H9 (cell line): ENCODE results near the gene RASGRF1. TPM values are rescaled to one million over a fixed set of nuclear protein-coding genes. Genes with fewer than 3 reads are reported as not detected.

Source experiments
- DNase-seq: peaks from one replicate; pipeline ENCODE4 v3.0.0-alpha.2; 2017
- H2AFZ ChIP-seq: one replicate; pipeline ENCODE4 v1.6.1; 2013; ENCODE audit warnings: mild to moderate bottlenecking, low read length, control low read depth, moderate library complexity
- H2AK5ac ChIP-seq: 2 replicates; pipeline ENCODE4 v1.6.1; 2013; ENCODE audit warnings: low read length, control low read depth, mixed read lengths; ENCODE audit not compliant: insufficient read length
- H2BK120ac ChIP-seq: one replicate; pipeline ENCODE4 v1.6.1; 2013; ENCODE audit warnings: low read depth, mild to moderate bottlenecking, low read length, control low read depth, inconsistent platforms; ENCODE audit not compliant: poor library complexity, severe bottlenecking
- H2BK12ac ChIP-seq: 2 replicates; pipeline ENCODE4 v1.6.1; 2013; ENCODE audit warnings: low read length, control low read depth, mixed read lengths, low read depth; ENCODE audit not compliant: insufficient read length
- H2BK15ac ChIP-seq: 2 replicates; pipeline ENCODE4 v1.6.1; 2013; ENCODE audit warnings: low read depth, low read length, control low read depth
- H2BK20ac ChIP-seq: one replicate; pipeline ENCODE4 v1.6.1; 2013; ENCODE audit warnings: low read depth, mild to moderate bottlenecking, low read length, control low read depth, inconsistent platforms; ENCODE audit not compliant: poor library complexity, severe bottlenecking
- H2BK5ac ChIP-seq: 2 replicates; pipeline ENCODE4 v1.6.1; 2013; ENCODE audit warnings: low read length, control low read depth, mixed read lengths; ENCODE audit not compliant: insufficient read length
- H3K14ac ChIP-seq: 2 replicates; pipeline ENCODE4 v1.6.1; 2013; ENCODE audit warnings: low read length, control low read depth; ENCODE audit not compliant: insufficient read depth
- H3K18ac ChIP-seq: 2 replicates; pipeline ENCODE4 v1.6.1; 2013; ENCODE audit warnings: low read depth, mild to moderate bottlenecking, mixed read lengths, low read length, control low read depth; ENCODE audit not compliant: insufficient read length
- H3K23ac ChIP-seq: 2 replicates; pipeline ENCODE4 v1.6.1; 2013; ENCODE audit warnings: low read length, control low read depth, mixed read lengths, low read depth; ENCODE audit not compliant: insufficient read length
- H3K23me2 ChIP-seq: 2 replicates; pipeline ENCODE4 v1.6.1; 2013; ENCODE audit warnings: low read depth, mild to moderate bottlenecking, mixed read lengths, low read length, control low read depth; ENCODE audit not compliant: insufficient read length, poor library complexity, severe bottlenecking
- H3K27ac ChIP-seq: 2 replicates; pipeline ENCODE4 v1.5.1; 2013; ENCODE audit warnings: low read length, control low read depth, mixed read lengths, low read depth; ENCODE audit not compliant: insufficient read length
- H3K27me3 ChIP-seq: 2 replicates; pipeline ENCODE4 v1.6.1; 2013; ENCODE audit warnings: low read length, control low read depth, inconsistent platforms; ENCODE audit not compliant: insufficient read depth
- H3K4ac ChIP-seq: 2 replicates; pipeline ENCODE4 v1.6.1; 2013; ENCODE audit warnings: low read depth, mild to moderate bottlenecking, control low read depth, inconsistent platforms, low read length, moderate library complexity
- H3K4me1 ChIP-seq: 2 replicates; pipeline ENCODE4 v1.6.1; 2013; ENCODE audit warnings: low read length, control low read depth, inconsistent platforms; ENCODE audit not compliant: insufficient read depth
- H3K4me2 ChIP-seq: 2 replicates; pipeline ENCODE4 v1.6.1; 2013; ENCODE audit warnings: low read length, control low read depth, mixed read lengths; ENCODE audit not compliant: insufficient read length, insufficient read depth
- H3K56ac ChIP-seq: 2 replicates; pipeline ENCODE4 v1.6.1; 2013; ENCODE audit warnings: low read depth, mild to moderate bottlenecking, mixed read lengths, low read length, control low read depth; ENCODE audit not compliant: insufficient read length
- H3K79me1 ChIP-seq: 2 replicates; pipeline ENCODE4 v1.6.1; 2013; ENCODE audit warnings: low read depth, mild to moderate bottlenecking, moderate library complexity, low read length, control low read depth, inconsistent platforms; ENCODE audit not compliant: insufficient read depth, poor library complexity, severe bottlenecking
- H3K79me2 ChIP-seq: 2 replicates; pipeline ENCODE4 v1.6.1; 2013; ENCODE audit warnings: low read length, control low read depth, inconsistent platforms; ENCODE audit not compliant: insufficient read depth
- H3K9ac ChIP-seq: 2 replicates; pipeline ENCODE4 v1.6.1; 2013; ENCODE audit warnings: low read length, control low read depth, mixed read lengths; ENCODE audit not compliant: insufficient read length; ENCODE audit errors: extremely low read depth
- H3K9me3 ChIP-seq: one replicate; pipeline ENCODE4 v1.6.1; 2013; ENCODE audit warnings: low read depth, low read length, inconsistent platforms; ENCODE audit not compliant: control insufficient read depth
- H3T11ph ChIP-seq: one replicate; pipeline ENCODE4 v1.6.1; 2013; ENCODE audit warnings: mild to moderate bottlenecking, low read length, control low read depth, inconsistent platforms
- H4K20me1 ChIP-seq: one replicate; pipeline ENCODE4 v1.6.1; 2013; ENCODE audit not compliant: control insufficient read depth, insufficient read length, insufficient read depth
- H4K5ac ChIP-seq: 2 replicates; pipeline ENCODE4 v1.6.1; 2013; ENCODE audit warnings: low read depth, mild to moderate bottlenecking, mixed read lengths, low read length, control low read depth; ENCODE audit not compliant: insufficient read length
- H4K8ac ChIP-seq: replicated peaks from 2 replicates; pipeline ENCODE4 v1.6.1; 2013; ENCODE audit warnings: low read length, control low read depth, mixed read lengths, low read depth; ENCODE audit not compliant: insufficient read length
- H4K91ac ChIP-seq: 2 replicates; pipeline ENCODE4 v1.6.1; 2013; ENCODE audit warnings: low read depth, mild to moderate bottlenecking, moderate library complexity, mixed read lengths, low read length, control low read depth; ENCODE audit not compliant: insufficient read length
- H3K27ac Mint-ChIP-seq, 3 experiments: 2 replicates in 2 of 3; 3 replicates in 1 of 3; pipeline ENCODE4 v1.8.0; 2020 to 2021; ENCODE audit warnings: mixed read lengths in 3 of 3, mild to moderate bottlenecking in 1 of 3, moderate library complexity in 1 of 3
- H3K27me3 Mint-ChIP-seq: 2 replicates; pipeline ENCODE4 v1.8.0; 2021; ENCODE audit warnings: low read depth, mild to moderate bottlenecking, moderate library complexity, mixed read lengths
- H3K36me3 Mint-ChIP-seq, 3 experiments: 2 replicates in 2 of 3; 3 replicates in 1 of 3; pipeline ENCODE4 v1.8.0; 2020 to 2021; ENCODE audit warnings: low read depth in 3 of 3, mixed read lengths in 3 of 3; ENCODE audit not compliant: insufficient read depth in 1 of 3
- H3K4me1 Mint-ChIP-seq, 2 experiments: 2 replicates each; pipeline ENCODE4 v1.8.0; 2020; ENCODE audit warnings: mixed read lengths in 2 of 2
- H3K4me3 Mint-ChIP-seq, 2 experiments: 2 replicates in 1 of 2; 3 replicates in 1 of 2; pipeline ENCODE4 v1.8.0; 2020 to 2021; ENCODE audit warnings: mild to moderate bottlenecking in 2 of 2, mixed read lengths in 2 of 2, moderate library complexity in 1 of 2
- H3K9me3 Mint-ChIP-seq, 2 experiments: 2 replicates in 1 of 2; 3 replicates in 1 of 2; pipeline ENCODE4 v1.8.0; 2020; ENCODE audit warnings: mild to moderate bottlenecking in 2 of 2, mixed read lengths in 2 of 2, moderate library complexity in 1 of 2
- WGBS: extraction: QIAGEN DNeasy Blood & Tissue Kit; methylation state at CpG from one replicate; pipeline ENCODE4 v1.1.7; 2013; ENCODE audit warnings: missing lambda C conversion rate, low lambda C conversion rate, mixed read lengths; ENCODE audit not compliant: insufficient read length; ENCODE audit errors: extremely low coverage; 5-methylcytosine and 5-hydroxymethylcytosine counted together
- total RNA-seq: library from RNA; stranded (reverse); gene quantifications from 2 replicates; pipeline ENCODE4 v1.2.1, GENCODE V29; 2021
- TF ChIP-seq, protein P1 (sequence below): fragments of 200-600 bp; sonication (generic); conservative IDR thresholded peaks from 3 replicates; pipeline ENCODE4 v1.8.0; 2021; ENCODE audit warnings: antibody characterized with exemption, mild to moderate bottlenecking

Gene RASGRF1
- total RNA-seq, 1 experiment from 2014 or later, result 0.48 TPM

DNA sequence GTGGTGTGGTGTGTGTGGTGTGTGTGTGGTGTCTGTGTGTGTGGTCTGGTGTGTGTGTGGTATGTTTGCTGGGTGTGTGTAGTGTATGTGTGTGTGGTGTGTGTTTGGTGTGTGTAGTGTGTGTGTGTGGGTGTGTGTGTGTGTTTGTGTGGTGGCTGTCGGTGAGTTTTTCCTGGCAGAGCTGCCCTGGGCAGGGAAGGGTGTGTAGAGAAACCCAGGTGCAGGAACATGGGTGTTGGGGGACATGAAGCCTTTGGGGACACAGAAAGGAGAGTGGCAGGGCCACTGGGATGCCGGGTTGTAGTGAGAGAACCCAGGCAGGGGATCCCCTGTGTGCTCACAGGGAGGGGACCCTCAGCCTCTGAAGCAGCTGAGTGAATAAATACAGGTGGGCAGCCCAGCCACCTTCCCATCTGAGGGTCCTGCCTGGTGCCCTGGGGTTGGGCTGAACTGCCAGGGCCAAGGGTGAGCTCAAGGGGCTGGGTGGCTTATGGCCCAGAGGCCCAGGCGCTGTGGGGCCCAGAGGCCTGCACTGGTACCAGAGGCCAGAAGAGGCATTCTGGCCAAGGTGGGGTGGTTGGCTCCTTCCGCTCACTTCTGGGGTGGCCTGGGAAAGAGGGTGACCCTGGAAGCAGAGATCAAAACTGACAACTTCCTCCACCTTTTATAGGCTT lies 97.2 kb downstream of the RASGRF1 start:
- TF ChIP-seq, protein P1, sequence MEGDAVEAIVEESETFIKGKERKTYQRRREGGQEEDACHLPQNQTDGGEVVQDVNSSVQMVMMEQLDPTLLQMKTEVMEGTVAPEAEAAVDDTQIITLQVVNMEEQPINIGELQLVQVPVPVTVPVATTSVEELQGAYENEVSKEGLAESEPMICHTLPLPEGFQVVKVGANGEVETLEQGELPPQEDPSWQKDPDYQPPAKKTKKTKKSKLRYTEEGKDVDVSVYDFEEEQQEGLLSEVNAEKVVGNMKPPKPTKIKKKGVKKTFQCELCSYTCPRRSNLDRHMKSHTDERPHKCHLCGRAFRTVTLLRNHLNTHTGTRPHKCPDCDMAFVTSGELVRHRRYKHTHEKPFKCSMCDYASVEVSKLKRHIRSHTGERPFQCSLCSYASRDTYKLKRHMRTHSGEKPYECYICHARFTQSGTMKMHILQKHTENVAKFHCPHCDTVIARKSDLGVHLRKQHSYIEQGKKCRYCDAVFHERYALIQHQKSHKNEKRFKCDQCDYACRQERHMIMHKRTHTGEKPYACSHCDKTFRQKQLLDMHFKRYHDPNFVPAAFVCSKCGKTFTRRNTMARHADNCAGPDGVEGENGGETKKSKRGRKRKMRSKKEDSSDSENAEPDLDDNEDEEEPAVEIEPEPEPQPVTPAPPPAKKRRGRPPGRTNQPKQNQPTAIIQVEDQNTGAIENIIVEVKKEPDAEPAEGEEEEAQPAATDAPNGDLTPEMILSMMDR, result no peak
- Histone ChIP-seq H3K4me1 (no peaks in the 10 kb centered on the region), H3K79me2 (no peaks in the 10 kb centered on the region), H2AK5ac (no peak overlapping the region), H3K4ac (no peak overlapping the region), H2BK12ac (no peak overlapping the region), H3K4me2 (no peak overlapping the region), H3K18ac (no peak overlapping the region), H4K5ac (no peak overlapping the region), H3K14ac (no peak overlapping the region; the same call in 1 of the 2 replicates), H2AFZ (no peak overlapping the region), H3K23me2 (no peaks in the 10 kb centered on the region), H3K9me3 (no peaks in the 10 kb centered on the region), H4K91ac (no peak overlapping the region), H3K27me3 (no peaks in the 10 kb centered on the region), H3K27ac (no peak overlapping the region), H3K9ac (no peak overlapping the region), H4K20me1 (no peaks in the 10 kb centered on the region), H3T11ph (no peak overlapping the region), H4K8ac (no peak overlapping the region), H3K23ac (no peak overlapping the region), H2BK15ac (no peak overlapping the region), H3K56ac (no peak overlapping the region), H2BK120ac (no peak overlapping the region), H3K79me1 (no peaks in the 10 kb centered on the region), H2BK20ac (no peak overlapping the region), H2BK5ac (no peak overlapping the region)
- Mint-ChIP-seq H3K4me1 (peaks cover 16 to 20% of the 10 kb centered on the region in 2 experiments), H3K27ac (peak overlapping the region in 1 of 3 experiments; percentile 3; a peak in 2 of 7 replicates), H3K27me3 (peaks cover 12% of the 10 kb centered on the region), H3K9me3 (no peaks in the 10 kb centered on the region; a peak in 1 of 5 replicates), H3K36me3 (no peaks in the 10 kb centered on the region; a peak in 1 of 7 replicates), H3K4me3 (no peak overlapping the region)
- no peak for DNase-seq
- no CpG with 5 or more reads among the region's 4 CpGs for WGBS
